ENCODE results near the gene ADAM12. TPM values are rescaled to one million over a fixed set of nuclear protein-coding genes. Genes with fewer than 3 reads are reported as not detected.

Gene ADAM12
- polyA plus RNA-seq, 3 donors, result 0.05 TPM; not detected in 2

- intact Hi-C loops (cut with micrococcal nuclease), result no loop called here
- 95% methylated on average over 2 of the region's 6 CpGs for WGBS (ENCODE audit: insufficient coverage)
- Histone ChIP-seq H3K27me3 (ENCODE audit: control insufficient read depth in 2 of 2, insufficient read depth in 2 of 2, low read length in 2 of 2) (no peaks in the 10 kb centered on the region), H3K79me2 (ENCODE audit: insufficient read depth, low read length) (no peaks in the 10 kb centered on the region), H4K20me1 (ENCODE audit: insufficient read depth, low read length) (no peaks in the 10 kb centered on the region), H3K4me1 (ENCODE audit: control insufficient read depth in 1 of 2, insufficient read depth in 2 of 2, low read length in 2 of 2) (no peaks in the 10 kb centered on the region), H3K9me3 (replicated peaks in 1 of 2; ENCODE audit: control insufficient read depth in 1 of 2, insufficient read depth in 1 of 2, low read length in 2 of 2) (no peaks in the 10 kb centered on the region), H3K9ac (ENCODE audit: insufficient read depth, low read length, poor library complexity, severe bottlenecking) (no peak overlapping the region), H3K36me3 (replicated peaks in 1 of 2; ENCODE audit: control insufficient read depth in 1 of 2, insufficient read depth in 2 of 2, low read length in 2 of 2) (no peaks in the 10 kb centered on the region), H3K27ac (ENCODE audit: low read depth in 1 of 2, low read length in 2 of 2) (no peak overlapping the region), H2AFZ (ENCODE audit: insufficient read depth, low read depth, low read length, poor library complexity, severe bottlenecking) (no peak overlapping the region), H3K4me3 (replicated peaks in 1 of 3; ENCODE audit: low read depth in 2 of 3, low read length in 3 of 3) (no peak overlapping the region), H3K4me2 (replicated peaks; ENCODE audit: extremely low read depth, low read length, poor library complexity, severe bottlenecking) (no peak overlapping the region)
- Mint-ChIP-seq H3K27me3 (ENCODE audit: low read depth in 3 of 3) (peaks cover 2 to 7% (median 6%) of the 10 kb centered on the region in 3 donors), H3K9me3 (peaks cover 0 to 7% (median 1%) of the 10 kb centered on the region in 7 donors), H3K4me1 (no peaks in the 10 kb centered on the region), H3K4me3 (no peak overlapping the region), H3K27ac (no peak overlapping the region), H3K36me3 (no peaks in the 10 kb centered on the region)
- DNase-seq, result no peak
- no peak for TF ChIP-seq CTCF (IDR thresholded peaks at IDR 0.05)
These were observed 17.0 kb upstream of the ADAM12 start for GRCh38 chr10:126405239-126405775.

- Histone ChIP-seq H3K4me2 (replicated peaks; ENCODE audit: extremely low read depth, low read length, poor library complexity, severe bottlenecking) (no peak overlapping the region), H3K4me3 (replicated peaks in 1 of 3; ENCODE audit: low read depth in 2 of 3, low read length in 3 of 3) (no peak overlapping the region), H3K27ac (ENCODE audit: low read depth in 1 of 2, low read length in 2 of 2) (no peak overlapping the region), H4K20me1 (ENCODE audit: insufficient read depth, low read length) (no peaks in the 10 kb centered on the region), H3K9me3 (replicated peaks in 1 of 2; ENCODE audit: control insufficient read depth in 1 of 2, insufficient read depth in 1 of 2, low read length in 2 of 2) (no peaks in the 10 kb centered on the region), H3K36me3 (replicated peaks in 1 of 2; ENCODE audit: control insufficient read depth in 1 of 2, insufficient read depth in 2 of 2, low read length in 2 of 2) (no peaks in the 10 kb centered on the region), H3K27me3 (ENCODE audit: control insufficient read depth in 2 of 2, insufficient read depth in 2 of 2, low read length in 2 of 2) (no peaks in the 10 kb centered on the region), H3K9ac (ENCODE audit: insufficient read depth, low read length, poor library complexity, severe bottlenecking) (no peak overlapping the region), H3K79me2 (ENCODE audit: insufficient read depth, low read length) (no peaks in the 10 kb centered on the region), H2AFZ (ENCODE audit: insufficient read depth, low read depth, low read length, poor library complexity, severe bottlenecking) (no peak overlapping the region), H3K4me1 (ENCODE audit: control insufficient read depth in 1 of 2, insufficient read depth in 2 of 2, low read length in 2 of 2) (no peaks in the 10 kb centered on the region)
- no peak overlapping the region for H3K4me3 Mint-ChIP-seq
- 79% methylated on average over 6 of the region's 7 CpGs for WGBS (ENCODE audit: insufficient coverage)
- TF ChIP-seq CTCF (IDR thresholded peaks at IDR 0.05), result no peak
- H3K36me3 Mint-ChIP-seq, result no peaks in the 10 kb centered on the region
- H3K4me1 Mint-ChIP-seq, result no peaks in the 10 kb centered on the region
- no peak for DNase-seq
- intact Hi-C loops (cut with micrococcal nuclease), result no loop called here
- H3K27ac Mint-ChIP-seq, result no peak overlapping the region
- peaks cover 0 to 6% (median 0%) of the 10 kb centered on the region in 7 donors for H3K9me3 Mint-ChIP-seq
- H3K27me3 Mint-ChIP-seq (ENCODE audit: low read depth in 3 of 3), result peaks cover 1 to 6% (median 2%) of the 10 kb centered on the region in 3 donors
These were observed 14.7 kb upstream of the ADAM12 start for GRCh38 chr10:126402721-126403695.
